ENCODE data around the gene ATP2B2. TPM values are rescaled to one million over a fixed set of nuclear protein-coding genes. Genes with fewer than 3 reads are reported as not detected.

The ATP2B2 gene
- total and polyA plus RNA-seq, 2 donors (not counting 1 experiment from before 2014, with no cell fraction given), result not detected

DNA sequence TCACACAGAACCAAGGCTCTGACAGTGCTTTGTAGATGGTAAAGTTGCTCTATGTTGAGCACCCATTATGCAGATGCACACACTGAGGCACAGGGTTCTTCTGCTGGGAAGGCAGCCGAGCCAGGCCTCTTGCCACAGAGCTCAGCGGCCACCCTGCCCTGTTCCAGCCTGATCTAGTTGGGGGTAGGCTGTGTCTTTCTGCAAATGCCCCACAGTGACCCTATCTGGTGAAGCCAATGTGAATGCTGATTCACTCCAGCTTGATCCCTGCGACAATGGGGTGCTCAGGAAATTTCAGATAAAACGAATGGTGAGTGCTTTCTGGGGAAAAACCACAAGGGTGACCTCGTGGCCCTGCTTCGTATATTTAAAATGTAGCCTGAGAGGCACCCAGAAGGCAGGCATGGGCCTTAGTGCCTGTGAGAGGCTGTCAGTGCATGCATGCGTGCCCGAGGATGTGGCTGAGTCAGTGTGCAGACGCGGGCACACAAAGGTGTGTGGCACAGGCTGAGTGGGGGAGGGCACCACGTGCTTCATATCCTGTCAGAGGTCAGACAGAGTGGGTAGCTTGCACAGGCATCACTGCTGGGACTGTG, 85.7 kb downstream of the ATP2B2 start:
- TF ChIP-seq, protein P1, sequence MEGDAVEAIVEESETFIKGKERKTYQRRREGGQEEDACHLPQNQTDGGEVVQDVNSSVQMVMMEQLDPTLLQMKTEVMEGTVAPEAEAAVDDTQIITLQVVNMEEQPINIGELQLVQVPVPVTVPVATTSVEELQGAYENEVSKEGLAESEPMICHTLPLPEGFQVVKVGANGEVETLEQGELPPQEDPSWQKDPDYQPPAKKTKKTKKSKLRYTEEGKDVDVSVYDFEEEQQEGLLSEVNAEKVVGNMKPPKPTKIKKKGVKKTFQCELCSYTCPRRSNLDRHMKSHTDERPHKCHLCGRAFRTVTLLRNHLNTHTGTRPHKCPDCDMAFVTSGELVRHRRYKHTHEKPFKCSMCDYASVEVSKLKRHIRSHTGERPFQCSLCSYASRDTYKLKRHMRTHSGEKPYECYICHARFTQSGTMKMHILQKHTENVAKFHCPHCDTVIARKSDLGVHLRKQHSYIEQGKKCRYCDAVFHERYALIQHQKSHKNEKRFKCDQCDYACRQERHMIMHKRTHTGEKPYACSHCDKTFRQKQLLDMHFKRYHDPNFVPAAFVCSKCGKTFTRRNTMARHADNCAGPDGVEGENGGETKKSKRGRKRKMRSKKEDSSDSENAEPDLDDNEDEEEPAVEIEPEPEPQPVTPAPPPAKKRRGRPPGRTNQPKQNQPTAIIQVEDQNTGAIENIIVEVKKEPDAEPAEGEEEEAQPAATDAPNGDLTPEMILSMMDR (IDR thresholded peaks at IDR 0.05), result no peak
- TF ChIP-seq EZH2 (IDR thresholded peaks at IDR 0.05; ENCODE audit: borderline replicate concordance, insufficient read depth, low read depth, low read length, poor library complexity, severe bottlenecking), result no peak
- POLR2A ChIA-PET, result interaction anchor here (0.7 kb wide), 1 partner anchor 1200 kb away, joined by 4 read pairs; no protein-coding TSS in a partner anchor
- H3K27ac Mint-ChIP-seq, result peak overlapping the region; percentile 76
- CTCF ChIA-PET, result interaction anchor here (1.4 to 1.5 kb wide), 2 partner anchors 76 to 319 kb away, joined by 3 read pairs; no protein-coding TSS in a partner anchor
- H3K4me3 ChIP-seq (ENCODE audit: control extremely low read depth in 1 of 5, extremely low read depth in 1 of 5, insufficient read depth in 1 of 5, low read depth in 2 of 5, low read length in 4 of 5), result no peak overlapping the region
- peaks cover 0 to 2% (median 0%) of the 10 kb centered on the region in 3 donors for H3K9me3 ChIP-seq (ENCODE audit: control extremely low read depth in 1 of 3, control insufficient read depth in 2 of 3, insufficient read depth in 1 of 3, low read length in 2 of 3)
- peaks cover 5 to 28% of the 10 kb centered on the region in 2 donors for H3K4me1 ChIP-seq (ENCODE audit: control insufficient read depth in 2 of 2, insufficient read depth in 2 of 2, low read length in 2 of 2)
- no peak overlapping the region for H3K9ac ChIP-seq (ENCODE audit: low read length)
- H3K4me1 Mint-ChIP-seq, result peaks cover 23% of the 10 kb centered on the region
- H3K9me3 Mint-ChIP-seq (ENCODE audit: insufficient read depth), result no peaks in the 10 kb centered on the region
- ATAC-seq (ENCODE audit: low read depth) (peak; percentile 84), DNase-seq (peak; percentile 47)
- WGBS (ENCODE audit: insufficient coverage), result 58% methylated on average over 11 of the region's 11 CpGs
- peak overlapping the region; percentile 13 for H2AFZ ChIP-seq (ENCODE audit: insufficient read depth, low read depth, low read length, poor library complexity, severe bottlenecking)
- no peaks in the 10 kb centered on the region for H3K27me3 Mint-ChIP-seq
- no peak overlapping the region for H3K27ac ChIP-seq (ENCODE audit: low read length in 2 of 2)
- H3K36me3 ChIP-seq (replicated peaks in 1 of 2; ENCODE audit: control extremely low read depth in 1 of 2, control insufficient read depth in 1 of 2, extremely low read depth in 1 of 2, insufficient read depth in 2 of 2, low read length in 1 of 2), result no peaks in the 10 kb centered on the region
- no peaks in the 10 kb centered on the region for H3K79me2 ChIP-seq (ENCODE audit: control insufficient read depth, insufficient read depth, low read length)
- H4K20me1 ChIP-seq (ENCODE audit: control insufficient read depth, insufficient read depth, low read length, poor library complexity, severe bottlenecking), result no peaks in the 10 kb centered on the region
- intact Hi-C loops (cut with micrococcal nuclease), result no loop called here
- no peaks in the 10 kb centered on the region for H3K27me3 ChIP-seq (replicated peaks in 1 of 4; ENCODE audit: control extremely low read depth in 1 of 4, control insufficient read depth in 3 of 4, insufficient read depth in 4 of 4, low read length in 3 of 4)
- no peak overlapping the region for H3K4me3 Mint-ChIP-seq
- peak overlapping the region; percentile 7 for H3K4me2 ChIP-seq (replicated peaks; ENCODE audit: low read depth, low read length, poor library complexity, severe bottlenecking)

DNA sequence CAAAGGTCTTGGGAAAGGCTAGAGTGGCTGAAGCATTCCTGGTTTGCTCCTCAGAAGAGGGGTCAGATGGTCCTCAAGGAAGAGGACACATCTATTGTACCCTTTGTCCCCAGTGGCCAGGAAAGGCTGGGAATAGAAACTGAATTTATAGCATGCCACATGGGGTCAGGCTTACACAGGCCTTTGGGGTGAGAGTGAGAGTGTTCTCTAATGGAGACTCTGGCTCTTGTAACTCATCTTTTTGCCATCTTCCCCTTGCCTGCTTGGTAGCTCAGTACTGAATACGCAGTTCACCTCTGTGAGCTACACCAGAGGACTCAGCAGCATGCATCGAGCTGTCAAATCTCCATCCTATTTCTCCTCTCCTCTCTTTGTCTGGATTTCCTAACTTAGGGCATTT, 87.5 kb downstream of the ATP2B2 start:
- H3K4me1 ChIP-seq (ENCODE audit: control insufficient read depth in 2 of 2, insufficient read depth in 2 of 2, low read length in 2 of 2), result peaks cover 5 to 28% of the 10 kb centered on the region in 2 donors
- no peak overlapping the region for H3K4me3 ChIP-seq (ENCODE audit: control extremely low read depth in 1 of 5, extremely low read depth in 1 of 5, insufficient read depth in 1 of 5, low read depth in 2 of 5, low read length in 4 of 5)
- no peak overlapping the region for H3K9ac ChIP-seq (ENCODE audit: low read length)
- no peaks in the 10 kb centered on the region for H3K27me3 ChIP-seq (replicated peaks in 1 of 4; ENCODE audit: control extremely low read depth in 1 of 4, control insufficient read depth in 3 of 4, insufficient read depth in 4 of 4, low read length in 3 of 4)
- CTCF ChIA-PET, result interaction anchor here (1.1 to 1.7 kb wide), 4 partner anchors 57 to 322 kb away, joined by 3 to 10 read pairs (median 3); no protein-coding TSS in a partner anchor
- no CpG with 5 or more reads among the region's 2 CpGs for WGBS (ENCODE audit: insufficient coverage)
- H3K27me3 Mint-ChIP-seq, result no peaks in the 10 kb centered on the region
- POLR2A ChIA-PET, result no interaction called here
- H3K27ac ChIP-seq (ENCODE audit: low read length in 2 of 2), result no peak overlapping the region
- H3K9me3 ChIP-seq (ENCODE audit: control extremely low read depth in 1 of 3, control insufficient read depth in 2 of 3, insufficient read depth in 1 of 3, low read length in 2 of 3), result peaks cover 0 to 2% (median 0%) of the 10 kb centered on the region in 3 donors
- no peak overlapping the region for H2AFZ ChIP-seq (ENCODE audit: insufficient read depth, low read depth, low read length, poor library complexity, severe bottlenecking)
- no peak for TF ChIP-seq EZH2 (IDR thresholded peaks at IDR 0.05; ENCODE audit: borderline replicate concordance, insufficient read depth, low read depth, low read length, poor library complexity, severe bottlenecking)
- TF ChIP-seq, protein P1 (IDR thresholded peaks at IDR 0.05), result no peak
- DNase-seq (no peak), ATAC-seq (ENCODE audit: low read depth) (no peak)
- H3K79me2 ChIP-seq (ENCODE audit: control insufficient read depth, insufficient read depth, low read length), result no peaks in the 10 kb centered on the region
- H4K20me1 ChIP-seq (ENCODE audit: control insufficient read depth, insufficient read depth, low read length, poor library complexity, severe bottlenecking), result no peaks in the 10 kb centered on the region
- H3K9me3 Mint-ChIP-seq (ENCODE audit: insufficient read depth), result no peaks in the 10 kb centered on the region
- intact Hi-C loops (cut with micrococcal nuclease), result loop anchor here (2.0 kb wide), 1 partner anchor 321 kb away; no protein-coding TSS in a partner anchor
- no peak overlapping the region for H3K27ac Mint-ChIP-seq
- no peaks in the 10 kb centered on the region for H3K36me3 ChIP-seq (replicated peaks in 1 of 2; ENCODE audit: control extremely low read depth in 1 of 2, control insufficient read depth in 1 of 2, extremely low read depth in 1 of 2, insufficient read depth in 2 of 2, low read length in 1 of 2)
- H3K4me1 Mint-ChIP-seq, result peaks cover 23% of the 10 kb centered on the region
- no peak overlapping the region for H3K4me2 ChIP-seq (replicated peaks; ENCODE audit: low read depth, low read length, poor library complexity, severe bottlenecking)
- H3K4me3 Mint-ChIP-seq, result no peak overlapping the region

Data from B cell (primary cell).